ENCODE measurements around the gene ADGRB2. TPM values are rescaled to one million over a fixed set of nuclear protein-coding genes. Genes with fewer than 3 reads are reported as not detected.

The ADGRB2 gene
- total RNA-seq, 4 donors from 2014 or later: 2.2 to 4.6 (median 3.3) TPM

- no peak overlapping the region for H3K4me3 ChIP-seq (ENCODE audit: low read depth, poor library complexity, severe bottlenecking)
- 94% methylated on average over 3 of the region's 3 CpGs for WGBS, 2 donors
- intact Hi-C loops (cut with DNase I; ENCODE audit: low total_unique reads): loop anchor here (10.0 kb wide), 2 partner anchors 212 to 278 kb away; partner anchors contain the start of gene TINAGL1
- TF ChIP-seq, protein P1, sequence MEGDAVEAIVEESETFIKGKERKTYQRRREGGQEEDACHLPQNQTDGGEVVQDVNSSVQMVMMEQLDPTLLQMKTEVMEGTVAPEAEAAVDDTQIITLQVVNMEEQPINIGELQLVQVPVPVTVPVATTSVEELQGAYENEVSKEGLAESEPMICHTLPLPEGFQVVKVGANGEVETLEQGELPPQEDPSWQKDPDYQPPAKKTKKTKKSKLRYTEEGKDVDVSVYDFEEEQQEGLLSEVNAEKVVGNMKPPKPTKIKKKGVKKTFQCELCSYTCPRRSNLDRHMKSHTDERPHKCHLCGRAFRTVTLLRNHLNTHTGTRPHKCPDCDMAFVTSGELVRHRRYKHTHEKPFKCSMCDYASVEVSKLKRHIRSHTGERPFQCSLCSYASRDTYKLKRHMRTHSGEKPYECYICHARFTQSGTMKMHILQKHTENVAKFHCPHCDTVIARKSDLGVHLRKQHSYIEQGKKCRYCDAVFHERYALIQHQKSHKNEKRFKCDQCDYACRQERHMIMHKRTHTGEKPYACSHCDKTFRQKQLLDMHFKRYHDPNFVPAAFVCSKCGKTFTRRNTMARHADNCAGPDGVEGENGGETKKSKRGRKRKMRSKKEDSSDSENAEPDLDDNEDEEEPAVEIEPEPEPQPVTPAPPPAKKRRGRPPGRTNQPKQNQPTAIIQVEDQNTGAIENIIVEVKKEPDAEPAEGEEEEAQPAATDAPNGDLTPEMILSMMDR (IDR thresholded peaks at IDR 0.05): no peak
- TF ChIP-seq POLR2A (IDR thresholded peaks at IDR 0.05): no peak
- peak in 1 of 2 donors; percentile 58 for DNase-seq (ENCODE audit: low spot score in 2 of 2)
These were observed 23.1 kb upstream of the ADGRB2 start for GRCh38 chr1:31787261-31787660.

- no peak overlapping the region for H3K4me3 ChIP-seq (ENCODE audit: low read depth, poor library complexity, severe bottlenecking)
- peak in 1 of 2 donors; percentile 85 for DNase-seq (ENCODE audit: low spot score in 2 of 2)
- WGBS, 2 donors: 91 to 92% methylated on average over 16 of the region's 16 CpGs
- no peak for TF ChIP-seq POLR2A (IDR thresholded peaks at IDR 0.05)
- TF ChIP-seq, protein P1 (IDR thresholded peaks at IDR 0.05): no peak
- intact Hi-C loops (cut with DNase I; ENCODE audit: low total_unique reads): loop anchor here (10.0 kb wide), 2 partner anchors 212 to 278 kb away; partner anchors contain the start of gene TINAGL1
These were observed 22.4 kb upstream of the ADGRB2 start for GRCh38 chr1:31786366-31787060.

- WGBS, 2 donors: 67 to 83% methylated on average over 3 of the region's 3 CpGs
- peak in 1 of 2 donors; percentile 53 for DNase-seq (ENCODE audit: low spot score in 2 of 2)
- TF ChIP-seq, protein P1 (IDR thresholded peaks at IDR 0.05): no peak
- no peak for TF ChIP-seq POLR2A (IDR thresholded peaks at IDR 0.05)
- no peak overlapping the region for H3K4me3 ChIP-seq (ENCODE audit: low read depth, poor library complexity, severe bottlenecking)
- intact Hi-C loops (cut with DNase I; ENCODE audit: low total_unique reads): loop anchor here (10.0 kb wide), 2 partner anchors 211 to 279 kb away; partner anchors contain the start of gene TINAGL1
These were observed 21.8 kb upstream of the ADGRB2 start for GRCh38 chr1:31785947-31786290.

GRCh38 chr1:31785020-31785946 lies 21.1 kb upstream of the ADGRB2 start:
- TF ChIP-seq, protein P1 (IDR thresholded peaks at IDR 0.05): no peak
- no peak for TF ChIP-seq POLR2A (IDR thresholded peaks at IDR 0.05)
- no peak overlapping the region for H3K4me3 ChIP-seq (ENCODE audit: low read depth, poor library complexity, severe bottlenecking)
- DNase-seq (ENCODE audit: low spot score in 2 of 2): peak in 1 of 2 donors; percentile 77
- 73 to 78% methylated on average over 18 of the region's 20 CpGs for whole genome bisulfite sequencing, 2 donors
- intact Hi-C loops (cut with DNase I; ENCODE audit: low total_unique reads): loop anchor here (10.0 kb wide), 2 partner anchors 210 to 280 kb away; partner anchors contain the start of gene TINAGL1

- TF ChIP-seq, protein P1 (IDR thresholded peaks at IDR 0.05): no peak
- no peak for TF ChIP-seq POLR2A (IDR thresholded peaks at IDR 0.05)
- intact Hi-C loops (cut with DNase I; ENCODE audit: low total_unique reads): loop anchor here (10.0 kb wide), 2 partner anchors 210 to 280 kb away; partner anchors contain the start of gene TINAGL1
- WGBS, 2 donors: 85 to 86% methylated on average over 4 of the region's 4 CpGs
- DNase-seq (ENCODE audit: low spot score in 2 of 2): peak in 1 of 2 donors; percentile 70
- no peak overlapping the region for H3K4me3 ChIP-seq (ENCODE audit: low read depth, poor library complexity, severe bottlenecking)
These were observed 20.3 kb upstream of the ADGRB2 start for GRCh38 chr1:31784356-31785019.

Measured in lower leg skin (tissue), 4 donors.